ENCODE data around the gene ANKRD65. TPM values are rescaled to one million over a fixed set of nuclear protein-coding genes. Genes with fewer than 3 reads are reported as not detected.

The ANKRD65 gene
- total RNA-seq, 4 donors from 2014 or later, result 13.8 to 32.6 (median 19.4) TPM

DNA sequence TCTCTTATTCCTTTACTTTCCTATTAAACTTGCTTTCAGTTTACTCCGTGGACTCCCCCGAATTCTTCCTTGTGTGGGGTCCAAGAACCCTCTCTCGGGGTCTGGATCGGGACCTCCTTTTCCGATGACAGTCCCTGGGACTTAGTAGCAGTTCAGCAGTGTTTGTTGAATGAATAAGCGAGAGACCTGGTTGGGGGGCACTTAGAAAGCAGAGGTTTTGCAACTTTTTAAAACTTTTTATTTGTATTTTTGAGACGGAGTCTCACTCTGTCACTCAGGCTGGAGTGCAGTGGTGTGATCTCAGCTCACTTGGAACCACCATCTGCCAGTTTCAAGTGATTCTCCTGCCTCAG is 2.1 kb upstream of the ANKRD65 start:
- no peak for DNase-seq (ENCODE audit: low spot score in 2 of 2)
- Histone ChIP-seq H3K4me3 (no peak overlapping the region), H3K27me3 (peaks cover 0 to 7% of the 10 kb centered on the region in 2 donors), H3K4me1 (peaks cover 0 to 73% (median 24%) of the 10 kb centered on the region in 4 donors), H3K9me3 (no peaks in the 10 kb centered on the region), H3K27ac (peak overlapping the region; percentile 22 to 94 (median 81)), H3K36me3 (no peaks in the 10 kb centered on the region)
- TF ChIP-seq, protein P1, sequence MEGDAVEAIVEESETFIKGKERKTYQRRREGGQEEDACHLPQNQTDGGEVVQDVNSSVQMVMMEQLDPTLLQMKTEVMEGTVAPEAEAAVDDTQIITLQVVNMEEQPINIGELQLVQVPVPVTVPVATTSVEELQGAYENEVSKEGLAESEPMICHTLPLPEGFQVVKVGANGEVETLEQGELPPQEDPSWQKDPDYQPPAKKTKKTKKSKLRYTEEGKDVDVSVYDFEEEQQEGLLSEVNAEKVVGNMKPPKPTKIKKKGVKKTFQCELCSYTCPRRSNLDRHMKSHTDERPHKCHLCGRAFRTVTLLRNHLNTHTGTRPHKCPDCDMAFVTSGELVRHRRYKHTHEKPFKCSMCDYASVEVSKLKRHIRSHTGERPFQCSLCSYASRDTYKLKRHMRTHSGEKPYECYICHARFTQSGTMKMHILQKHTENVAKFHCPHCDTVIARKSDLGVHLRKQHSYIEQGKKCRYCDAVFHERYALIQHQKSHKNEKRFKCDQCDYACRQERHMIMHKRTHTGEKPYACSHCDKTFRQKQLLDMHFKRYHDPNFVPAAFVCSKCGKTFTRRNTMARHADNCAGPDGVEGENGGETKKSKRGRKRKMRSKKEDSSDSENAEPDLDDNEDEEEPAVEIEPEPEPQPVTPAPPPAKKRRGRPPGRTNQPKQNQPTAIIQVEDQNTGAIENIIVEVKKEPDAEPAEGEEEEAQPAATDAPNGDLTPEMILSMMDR (IDR thresholded peaks at IDR 0.05), result no peak
- TF ChIP-seq POLR2A (IDR thresholded peaks at IDR 0.05), result no peak
- TF ChIP-seq EP300 (IDR thresholded peaks at IDR 0.05), result no peak
- WGBS, 2 donors, result 85 to 91% methylated on average over 7 of the region's 7 CpGs

GRCh38 chr1:1422465-1423244 is 1.6 kb upstream of the ANKRD65 start:
- Histone ChIP-seq H3K27ac (peak overlapping the region; percentile 54 to 94 (median 81)), H3K4me1 (peaks cover 0 to 76% (median 23%) of the 10 kb centered on the region in 4 donors), H3K27me3 (peaks cover 0 to 7% of the 10 kb centered on the region in 2 donors), H3K36me3 (no peaks in the 10 kb centered on the region), H3K4me3 (no peak overlapping the region), H3K9me3 (no peaks in the 10 kb centered on the region)
- no peak for TF ChIP-seq EP300 (IDR thresholded peaks at IDR 0.05)
- TF ChIP-seq, protein P1 (IDR thresholded peaks at IDR 0.05), result no peak
- no peak for TF ChIP-seq POLR2A (IDR thresholded peaks at IDR 0.05)
- DNase-seq (ENCODE audit: low spot score in 2 of 2), result no peak
- WGBS, 2 donors, result 36 to 46% methylated on average over 27 to 29 of the region's 29 CpGs

- Histone ChIP-seq H3K27me3 (peaks cover 0 to 7% of the 10 kb centered on the region in 2 donors), H3K36me3 (no peaks in the 10 kb centered on the region), H3K9me3 (no peaks in the 10 kb centered on the region), H3K27ac (peak overlapping the region; percentile 61 to 94 (median 81)), H3K4me1 (peaks cover 0 to 72% (median 23%) of the 10 kb centered on the region in 4 donors), H3K4me3 (no peak overlapping the region)
- no peak for DNase-seq (ENCODE audit: low spot score in 2 of 2)
- TF ChIP-seq EP300 (IDR thresholded peaks at IDR 0.05), result no peak
- TF ChIP-seq POLR2A (IDR thresholded peaks at IDR 0.05), result no peak
- TF ChIP-seq, protein P1 (IDR thresholded peaks at IDR 0.05), result no peak
- 81 to 89% methylated on average over 7 of the region's 7 CpGs for WGBS, 2 donors
These were observed 910 bp upstream of the ANKRD65 start for GRCh38 chr1:1421907-1422464.

GRCh38 chr1:1420654-1421141 is 378 bp downstream of the ANKRD65 start:
- no peak for DNase-seq (ENCODE audit: low spot score in 2 of 2)

More at GRCh38 chr1:1420654-1421141, 378 bp downstream of the ANKRD65 start:
- Histone ChIP-seq H3K9me3 (no peaks in the 10 kb centered on the region), H3K36me3 (no peaks in the 10 kb centered on the region), H3K27ac (peak overlapping the region; percentile 61 to 94 (median 81)), H3K4me1 (peaks cover 0 to 59% (median 18%) of the 10 kb centered on the region in 4 donors), H3K27me3 (no peaks in the 10 kb centered on the region), H3K4me3 (peak overlapping the region in 3 of 4 donors; percentile 33 to 55 (median 42))
- TF ChIP-seq, protein P1 (IDR thresholded peaks at IDR 0.05), result no peak
- no peak for TF ChIP-seq POLR2A (IDR thresholded peaks at IDR 0.05)
- TF ChIP-seq EP300 (IDR thresholded peaks at IDR 0.05), result no peak
- WGBS, 2 donors, result 47 to 53% methylated on average over 5 to 9 of the region's 12 CpGs
